GM04504 (cell line): ENCODE results near the gene CDK8.
"Not testable (repeated sequence)": the region's sequence is repeated elsewhere in the genome, so short reads cannot be mapped to it uniquely, and the experiment has no call there.

Experiments
- DNase-seq: peaks from one replicate; pipeline ENCODE4 v3.0.0-alpha.2; 2012; ENCODE audit warnings: low read depth

CDK8 gene

DNA sequence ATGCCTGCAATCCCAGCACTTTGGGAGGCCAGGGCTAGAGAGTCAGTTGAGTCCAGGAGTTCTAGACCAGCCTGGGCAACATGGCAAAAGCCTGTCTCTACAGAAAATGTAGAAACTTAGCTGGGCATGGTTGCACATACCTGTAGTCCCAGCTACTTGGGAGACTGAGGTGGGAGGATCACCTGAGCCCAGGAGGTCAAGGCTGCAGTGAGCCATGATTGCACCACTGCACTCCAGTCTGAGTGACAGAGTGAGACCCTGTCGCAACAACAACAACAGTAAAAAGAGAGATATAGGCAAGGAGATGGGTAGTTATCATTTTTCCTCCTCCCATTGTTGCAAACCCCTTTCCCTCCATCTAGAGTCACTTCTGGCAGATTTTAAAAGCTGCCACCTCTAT, 62.2 kb downstream of the CDK8 start:
- DNase-seq = not testable (repeated sequence)

DNA sequence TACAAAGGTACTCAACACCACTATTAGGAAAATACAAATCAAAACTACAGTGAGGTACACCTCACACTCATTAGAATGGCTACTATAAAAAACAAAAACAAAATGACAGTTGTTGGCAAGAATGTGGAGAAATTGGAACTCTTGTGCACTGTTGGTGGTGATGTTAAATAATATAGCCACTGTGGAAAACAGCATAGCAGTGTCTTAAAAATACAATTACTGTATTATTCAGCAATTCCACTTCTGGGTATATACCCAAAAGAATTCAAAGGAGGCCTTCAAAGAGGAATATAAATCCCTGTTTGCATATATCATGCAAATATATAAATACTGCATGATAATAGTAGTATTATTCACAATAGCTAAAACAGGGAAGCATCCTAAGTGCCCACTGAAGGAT, 66.8 kb downstream of the CDK8 start:
- DNase-seq = no peak

DNA sequence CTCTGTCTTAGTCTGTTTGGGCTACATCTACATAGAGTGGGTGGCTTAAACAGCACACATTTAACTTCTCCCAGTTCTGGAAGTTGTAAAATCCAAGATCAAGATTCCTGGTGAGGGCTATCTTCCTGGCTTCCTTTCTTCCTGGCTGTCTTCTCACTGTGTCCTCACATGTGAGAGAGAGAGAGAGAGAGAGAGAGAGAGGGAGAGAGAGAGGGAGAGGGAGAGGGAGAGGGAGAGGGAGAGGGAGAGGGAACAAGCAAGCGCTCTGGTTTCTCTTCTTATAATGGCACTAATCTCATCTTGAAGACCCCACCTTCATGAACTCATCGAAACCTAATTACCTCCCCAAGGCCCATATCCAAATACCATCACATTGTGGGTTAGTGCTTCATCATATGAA, 69.2 kb downstream of the CDK8 start:
- no peak for DNase-seq

DNA sequence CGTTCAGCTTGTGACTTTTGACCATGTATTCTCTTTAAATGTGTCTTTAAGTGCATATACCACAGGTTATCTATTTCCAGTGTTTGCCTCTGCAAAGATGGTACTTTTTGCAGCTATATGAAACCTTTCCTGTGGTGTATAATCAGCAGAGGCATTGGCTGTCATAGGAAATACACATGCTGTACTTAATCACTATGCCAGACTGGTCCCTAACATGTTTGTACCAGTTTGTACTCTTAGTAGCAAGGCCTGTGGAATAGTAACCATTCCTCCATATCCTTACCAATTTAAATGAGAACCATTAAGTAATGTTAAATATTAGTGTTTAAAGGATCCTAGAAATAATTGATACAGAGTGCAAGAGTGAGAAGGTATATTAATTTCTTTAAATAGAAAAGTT, 69.8 kb downstream of the CDK8 start:
- no peak for DNase-seq

DNA sequence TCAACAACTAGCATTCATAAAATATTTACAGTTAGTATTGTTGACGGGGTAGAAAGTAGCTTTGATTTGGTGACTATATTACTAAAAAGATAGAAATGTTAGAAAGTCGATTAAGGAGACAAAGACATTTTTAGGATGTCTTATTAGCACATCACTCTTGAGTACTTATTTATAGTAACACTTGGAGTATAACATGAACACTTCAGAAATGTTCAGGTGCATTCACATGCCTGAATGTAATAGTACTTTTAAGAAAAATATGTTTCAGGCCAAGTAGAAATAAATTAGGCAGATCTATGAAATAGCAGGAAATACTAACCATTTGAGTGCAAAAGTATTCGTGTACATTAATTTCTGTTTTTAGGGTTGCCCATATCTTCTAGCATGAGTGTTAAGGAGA, 70.4 kb downstream of the CDK8 start:
- DNase-seq = no peak

DNA sequence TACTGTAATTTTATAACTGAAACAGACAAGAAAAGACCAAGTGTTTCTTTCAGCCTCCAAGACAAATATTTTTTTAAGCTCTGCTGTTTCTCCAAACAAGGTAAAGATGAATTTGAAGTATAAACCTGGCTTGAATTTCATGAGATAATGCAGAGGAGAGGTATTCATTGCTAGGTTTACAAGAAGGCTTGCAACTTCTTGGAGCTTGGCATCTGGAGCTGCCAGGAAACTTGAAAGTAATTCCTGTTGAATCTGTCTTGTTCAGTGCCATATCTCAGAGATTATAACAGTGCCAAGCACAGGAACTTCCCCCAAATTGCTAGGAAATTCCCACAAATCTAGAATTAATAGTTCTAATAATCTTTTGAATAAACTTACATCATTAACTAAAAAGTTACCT, 70.9 kb downstream of the CDK8 start:
- DNase-seq = no peak

DNA sequence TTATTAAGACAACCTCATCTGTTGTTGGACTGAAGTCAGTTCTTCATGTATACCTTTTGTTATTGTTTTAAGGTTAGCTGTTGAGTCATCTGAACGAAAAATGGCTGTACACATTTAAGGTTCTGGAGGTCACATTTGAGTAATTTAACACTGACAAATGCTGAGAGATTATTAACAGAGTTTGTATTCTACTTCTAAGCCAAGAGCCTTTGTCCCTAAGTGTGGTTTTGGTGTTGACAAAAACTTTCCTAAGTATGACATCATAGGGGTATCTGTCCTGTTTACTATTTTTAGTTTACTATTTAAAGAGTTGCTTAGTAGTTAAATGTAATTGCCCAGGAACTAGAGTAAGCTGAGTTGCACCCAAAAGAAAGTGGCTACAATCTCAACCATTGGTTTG, 71.9 kb downstream of the CDK8 start:
- no peak for DNase-seq

DNA sequence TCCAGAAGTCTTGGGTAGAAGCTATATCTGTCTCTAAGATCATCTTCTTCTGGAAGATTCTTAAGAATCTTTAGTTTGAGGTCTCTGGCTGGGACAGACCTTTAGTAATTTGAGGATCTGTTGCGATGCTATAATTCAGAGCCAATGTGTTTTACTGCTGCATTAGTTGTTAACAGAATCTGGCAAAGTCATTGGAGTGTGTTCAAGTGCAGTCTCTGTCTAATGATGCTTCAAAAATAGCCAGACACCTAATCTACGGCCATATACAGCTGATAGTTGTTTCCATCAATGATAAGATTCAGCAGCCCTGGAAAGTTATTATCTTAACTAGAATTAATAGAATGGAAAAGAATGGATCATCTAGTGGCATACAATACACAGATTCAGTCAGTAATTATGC, 72.6 kb downstream of the CDK8 start:
- DNase-seq = no peak

DNA sequence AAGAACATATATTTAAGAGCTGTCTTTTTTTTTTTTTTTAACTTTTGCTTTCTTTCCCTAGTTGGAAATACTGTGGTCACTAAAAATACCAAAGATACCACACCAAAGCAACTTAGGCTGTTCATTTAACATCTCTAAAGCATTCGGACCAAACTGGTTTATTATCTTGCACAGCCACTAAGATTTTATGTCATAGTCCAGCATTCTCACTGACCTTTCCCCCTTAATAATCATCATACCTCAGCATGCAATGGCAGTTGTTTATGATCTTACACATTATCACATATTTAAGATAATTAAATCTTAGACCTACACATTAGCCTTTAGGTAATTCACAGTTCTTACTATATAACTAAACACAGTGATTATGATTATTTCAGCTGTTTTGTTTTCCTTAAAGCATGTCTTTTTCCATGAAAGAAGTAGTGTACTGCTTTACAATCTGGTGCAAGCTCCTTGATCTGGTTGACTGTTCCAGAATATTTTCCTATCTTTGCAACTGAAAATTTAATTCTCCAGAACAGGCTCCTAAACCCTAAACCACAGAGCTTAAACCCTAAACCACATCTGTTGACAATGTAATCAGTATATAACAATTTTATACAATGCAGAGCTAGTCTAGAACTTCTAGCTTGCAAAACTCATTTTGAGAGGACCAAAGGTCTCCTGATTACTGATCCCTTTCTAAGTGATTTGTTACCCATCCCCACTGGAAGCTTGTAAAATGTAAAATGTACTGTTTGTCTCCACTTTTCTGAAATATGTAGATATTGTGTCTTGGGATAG, 74.2 kb downstream of the CDK8 start:
- no peak for DNase-seq

DNA sequence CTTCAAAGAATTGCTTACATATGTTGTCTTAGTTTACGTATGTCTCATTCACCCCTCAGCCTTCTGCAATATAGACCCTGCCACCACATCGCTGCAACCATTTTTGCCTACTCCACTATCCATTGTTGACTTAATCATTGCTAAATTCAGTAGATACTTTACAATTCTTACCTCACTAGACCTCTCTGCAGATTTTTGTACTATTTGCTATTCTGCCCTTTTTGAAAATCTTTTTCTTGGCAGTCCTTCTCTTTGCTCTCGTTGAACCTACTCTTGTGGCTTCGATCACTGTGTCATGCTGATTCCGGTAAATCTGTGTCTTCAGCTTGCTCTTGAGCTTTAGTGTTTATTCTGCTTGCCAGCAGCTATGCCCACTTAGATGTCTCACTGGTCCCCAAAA, 81.2 kb downstream of the CDK8 start:
- no peak for DNase-seq

DNA sequence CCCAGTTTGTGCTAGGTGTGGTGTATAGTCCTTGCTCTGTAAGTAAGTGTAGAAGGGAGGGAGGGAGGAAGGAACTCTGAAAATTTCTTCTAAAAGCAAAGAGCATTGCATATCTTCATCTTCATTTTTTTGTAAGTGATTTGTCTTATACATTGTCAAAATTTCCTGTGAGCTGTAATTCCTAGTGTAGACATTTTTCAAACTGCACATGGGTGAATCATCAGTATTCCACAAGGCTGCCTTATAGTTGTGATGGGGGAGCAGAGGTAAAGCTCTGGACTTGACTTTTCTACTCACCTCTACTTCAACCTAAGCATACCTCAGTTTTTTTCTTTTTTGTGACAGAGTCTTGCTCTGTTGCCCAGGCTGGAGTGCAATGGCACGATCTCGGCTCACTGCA, 86.9 kb downstream of the CDK8 start:
- no peak for DNase-seq

DNA sequence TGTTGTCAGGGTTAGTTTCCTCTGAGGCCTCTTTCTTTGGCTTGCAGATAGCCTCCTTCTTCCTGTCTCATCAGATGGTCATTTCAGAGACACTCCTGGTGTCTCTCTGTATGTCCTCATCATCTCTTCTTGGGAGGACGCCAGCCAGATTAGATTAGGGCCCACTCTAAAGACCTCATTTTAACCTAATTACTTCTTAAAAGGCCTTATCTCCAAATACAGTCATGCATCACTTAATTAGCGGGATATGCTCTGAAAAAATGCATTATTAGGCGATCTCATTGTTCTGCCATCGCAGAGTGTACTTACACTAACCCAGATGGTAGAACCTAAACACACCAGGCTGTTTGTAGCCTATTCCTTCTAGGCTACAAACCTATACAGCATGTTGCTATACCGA, 89.0 kb downstream of the CDK8 start:
- no peak for DNase-seq

DNA sequence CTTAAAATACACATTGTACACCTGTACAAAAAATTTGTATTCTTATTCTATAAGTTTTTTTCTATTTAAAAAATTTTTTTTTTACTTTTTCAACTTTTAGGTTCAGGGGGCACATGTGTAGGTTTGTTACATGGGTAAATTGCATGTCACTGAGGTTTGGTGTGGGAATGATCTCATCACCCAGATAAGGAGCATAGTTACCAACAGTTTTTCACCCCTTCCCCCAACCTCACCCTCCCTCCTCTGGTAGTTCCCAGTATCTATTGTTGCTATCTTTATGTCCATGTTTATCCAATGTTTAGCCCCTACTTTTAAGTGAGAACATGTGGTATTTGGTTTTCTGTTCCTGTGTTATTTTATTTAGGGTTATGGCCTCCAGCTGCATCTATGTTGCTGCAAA, 89.9 kb downstream of the CDK8 start:
- no peak for DNase-seq

DNA sequence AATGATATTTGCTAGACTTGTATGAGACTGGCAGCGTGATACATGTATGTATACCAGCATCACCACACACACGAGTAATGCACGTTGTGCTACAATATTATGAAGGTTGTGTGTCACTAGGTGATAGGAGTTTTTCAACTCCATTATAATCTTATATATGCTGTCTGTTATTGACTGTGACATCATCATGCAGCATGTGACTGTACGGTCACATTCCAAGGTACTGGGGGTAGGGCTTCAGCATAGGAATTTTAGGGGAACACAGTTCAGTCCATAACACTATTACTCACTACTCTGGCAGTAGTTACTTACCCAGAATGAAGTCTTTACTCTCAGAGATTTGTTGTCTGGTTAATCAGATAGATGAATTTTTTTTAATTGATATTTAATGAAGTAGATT, 91.1 kb downstream of the CDK8 start:
- DNase-seq = no peak

DNA sequence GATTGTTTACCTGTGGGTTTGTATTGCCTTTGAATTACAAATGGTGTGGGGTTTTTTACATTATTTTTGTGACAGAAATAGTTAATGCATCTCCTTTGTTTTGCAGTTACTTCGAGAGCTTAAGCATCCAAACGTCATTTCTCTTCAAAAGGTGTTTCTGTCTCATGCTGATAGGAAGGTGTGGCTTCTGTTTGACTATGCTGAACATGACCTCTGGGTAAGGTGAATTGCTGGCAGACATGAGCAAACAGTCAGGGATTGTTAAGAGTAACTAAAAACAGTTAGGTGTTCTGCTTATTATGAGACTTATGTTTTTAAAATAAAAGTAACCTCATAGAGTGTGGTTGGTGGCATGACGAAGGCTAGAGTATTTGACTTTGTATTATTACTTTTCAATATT, 95.0 kb downstream of the CDK8 start:
- DNase-seq = no peak

DNA sequence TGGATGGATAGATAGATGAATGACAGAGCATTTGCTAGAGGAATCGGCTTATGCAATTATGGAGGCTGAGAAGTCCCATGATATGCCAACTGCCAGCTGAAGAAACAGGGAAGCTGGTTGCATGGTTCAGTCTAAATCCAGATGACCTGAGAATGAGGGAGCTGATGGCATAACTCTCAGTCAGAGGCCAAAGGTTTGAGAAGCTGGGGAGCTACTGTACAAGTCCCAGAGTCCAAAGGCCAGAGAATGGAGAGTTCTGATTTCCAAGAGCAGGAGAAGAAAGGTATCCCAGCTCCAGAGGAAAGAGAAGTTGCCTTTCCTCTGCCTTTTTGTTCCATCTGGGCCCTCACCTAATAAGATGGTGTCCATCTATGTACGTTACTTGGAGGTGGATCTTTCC, 108.3 kb downstream of the CDK8 start:
- DNase-seq = no peak

DNA sequence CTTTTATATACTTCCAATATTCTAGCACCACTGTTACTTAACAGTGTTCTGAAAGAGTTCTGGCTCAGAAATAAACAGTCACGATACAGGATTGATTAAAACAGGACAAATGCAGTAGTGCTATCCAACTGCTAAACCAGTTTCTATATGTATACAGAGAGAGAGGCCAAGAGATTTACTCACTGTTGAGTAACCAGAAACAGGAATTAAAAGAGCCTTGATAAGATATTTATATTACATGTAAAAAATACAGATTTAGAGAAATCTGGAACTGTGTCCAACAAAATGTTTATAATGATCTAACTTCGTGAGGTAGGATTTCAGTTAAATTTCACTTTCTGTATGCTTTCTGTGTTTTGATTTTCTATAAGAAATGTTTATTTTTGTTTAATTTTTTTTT, 116.6 kb downstream of the CDK8 start:
- DNase-seq = no peak

DNA sequence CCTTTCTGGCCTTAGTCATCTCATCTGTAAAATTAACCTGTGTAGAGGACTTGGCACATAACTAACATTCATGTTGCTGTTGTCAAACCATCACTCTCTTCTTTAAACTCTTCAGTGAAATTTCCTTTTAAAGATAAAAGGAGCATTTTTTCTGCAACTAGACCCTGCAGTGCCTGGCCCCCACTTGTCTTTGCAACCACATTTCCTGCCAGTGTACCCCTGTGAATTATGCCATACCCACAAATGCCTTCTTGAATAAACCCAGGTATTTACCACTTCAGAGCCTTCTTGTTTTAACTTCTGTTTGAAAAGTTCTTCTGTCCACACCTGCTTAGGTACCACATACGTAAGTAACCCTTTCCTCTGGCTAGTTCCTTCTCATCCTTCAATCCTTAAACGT, 118.8 kb downstream of the CDK8 start:
- no peak for DNase-seq

DNA sequence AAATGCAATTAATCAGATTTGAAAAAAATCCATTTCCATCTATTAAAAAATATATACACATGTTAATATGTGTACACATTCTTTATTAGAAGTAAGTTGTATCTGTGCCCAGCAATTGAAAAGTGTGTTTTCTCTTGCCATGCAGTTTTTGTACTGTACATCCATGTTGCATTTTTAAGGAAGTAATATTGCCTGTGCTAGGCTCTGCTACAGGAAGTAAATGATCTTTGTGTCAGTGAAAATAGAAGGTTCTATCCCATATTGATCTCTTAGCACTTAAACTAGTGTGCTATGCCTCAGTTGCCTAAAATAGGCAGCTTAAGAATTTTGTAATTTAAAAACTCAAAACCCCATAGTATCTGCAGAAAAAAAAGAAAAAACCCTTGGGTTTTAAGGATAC, 122.5 kb downstream of the CDK8 start:
- no peak for DNase-seq

DNA sequence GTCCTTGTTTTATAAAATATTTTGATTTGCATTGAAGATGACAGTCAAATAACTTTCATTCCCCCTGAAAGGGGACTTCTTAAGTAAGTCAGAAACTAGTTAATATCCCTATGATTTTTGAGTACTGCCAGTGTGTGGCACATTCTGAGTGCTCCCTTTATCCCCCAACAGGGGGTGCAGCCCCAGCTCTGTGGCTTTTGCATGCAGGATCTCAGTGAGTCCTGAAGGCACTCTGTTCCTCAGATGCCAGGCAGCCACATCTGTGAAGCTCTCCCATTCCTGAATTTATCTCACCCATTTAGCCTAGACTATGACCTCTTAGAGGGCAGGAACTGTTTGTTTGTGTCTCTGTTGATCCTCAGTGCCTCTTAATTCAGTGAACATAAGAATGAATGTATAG, 123.1 kb downstream of the CDK8 start:
- peak; percentile 3 for DNase-seq

DNA sequence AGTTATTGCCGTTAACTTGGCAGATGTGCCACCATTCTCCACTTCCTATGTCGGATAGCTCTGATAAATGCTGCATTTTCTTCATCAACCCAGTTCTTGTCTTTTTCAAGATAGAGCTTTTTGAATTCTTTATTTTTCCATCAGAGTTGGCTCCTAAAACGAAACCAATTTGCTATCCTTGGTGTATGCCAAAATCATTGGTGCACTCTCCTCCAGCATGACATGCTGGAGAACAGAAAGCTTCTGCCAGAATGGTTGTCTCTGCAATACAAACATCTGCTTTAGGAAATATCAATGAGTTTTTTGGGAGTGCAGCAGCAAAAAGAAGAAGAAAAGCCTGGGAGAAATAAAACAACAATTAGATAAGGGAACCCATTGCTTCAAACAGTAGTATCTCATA, 124.2 kb downstream of the CDK8 start:
- no peak for DNase-seq

DNA sequence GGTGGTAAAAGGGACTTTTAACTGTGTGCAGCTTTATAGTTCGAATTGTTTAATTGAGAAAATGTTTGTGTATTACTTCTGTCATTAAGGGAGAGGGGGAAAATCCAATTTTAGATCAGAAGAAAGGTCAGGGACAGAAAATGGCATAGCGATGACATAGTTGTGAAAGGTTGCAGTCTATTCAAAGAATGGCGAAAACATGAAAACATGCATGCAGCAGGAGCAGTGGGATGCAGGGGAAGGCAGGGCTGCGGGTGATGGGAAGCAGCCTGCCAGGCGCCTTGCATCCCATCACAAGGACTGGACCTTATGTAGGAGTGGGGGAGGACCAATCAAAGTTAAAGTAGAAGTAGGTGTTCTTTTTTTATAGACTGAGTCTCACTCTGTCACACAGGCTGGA, 125.9 kb downstream of the CDK8 start:
- no peak for DNase-seq

DNA sequence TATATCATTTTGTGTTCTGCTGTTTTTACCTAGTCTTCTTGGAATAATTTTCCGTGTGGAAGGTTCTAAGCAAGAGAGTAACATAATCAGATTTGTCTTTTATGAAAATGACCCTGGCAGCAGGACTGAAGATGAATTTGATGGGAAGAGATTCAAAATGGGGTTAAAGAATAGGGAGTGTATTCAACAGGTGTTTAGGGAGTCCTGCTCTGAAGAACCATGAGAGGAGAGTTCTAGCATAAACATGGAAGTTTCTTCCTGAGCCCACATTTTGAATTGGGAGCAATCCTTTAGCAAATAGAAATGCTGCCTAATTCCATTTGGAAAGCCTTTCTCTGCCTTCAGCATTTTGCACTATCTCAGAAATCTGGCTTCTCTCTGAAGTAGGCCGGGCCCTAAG, 127.0 kb downstream of the CDK8 start:
- no peak for DNase-seq

DNA sequence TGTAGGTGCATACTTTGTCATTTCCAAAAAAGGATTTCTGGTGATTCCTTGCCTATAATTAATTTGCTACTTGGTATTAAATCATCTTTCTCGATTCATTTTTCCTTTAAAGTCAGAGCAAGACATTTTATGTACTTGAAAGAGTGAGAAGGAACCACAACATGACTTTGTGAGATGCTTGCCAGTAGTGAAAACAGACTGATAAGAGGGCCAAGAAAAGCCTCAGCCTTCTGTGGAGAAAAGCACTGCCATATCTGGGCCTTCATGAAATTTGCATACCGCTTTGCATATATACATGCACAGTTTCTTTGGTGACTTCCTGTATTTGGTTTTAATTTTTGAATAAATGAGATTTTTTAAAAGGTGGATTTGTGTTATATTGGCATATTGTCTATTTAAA, 128.4 kb downstream of the CDK8 start:
- DNase-seq = no peak

DNA sequence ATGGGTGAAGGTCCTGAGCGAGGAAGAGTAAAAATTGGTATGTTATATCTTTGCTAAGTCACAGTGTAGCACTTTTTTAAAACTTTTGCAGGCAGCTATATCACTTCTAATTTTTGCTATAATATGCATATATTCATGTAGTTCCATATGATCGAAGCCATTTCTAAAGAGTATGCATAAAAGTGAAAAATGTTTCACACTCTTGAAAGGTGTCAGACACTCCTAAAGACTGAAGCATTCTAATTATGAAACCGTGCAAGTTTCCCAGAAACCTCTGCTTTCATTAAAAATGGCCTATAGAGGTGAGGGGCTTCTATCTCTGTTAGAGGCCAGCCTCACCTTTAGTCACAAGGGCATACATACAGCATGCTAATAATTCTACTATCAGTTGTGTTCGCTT, 128.9 kb downstream of the CDK8 start:
- no peak for DNase-seq
